HG02759 (cell line): ENCODE data around the gene U2SURP.
A peak's percentile ranks its signal among the peaks of the same experiment; 100 is the strongest.

Source experiments
- ATAC-seq: cut with Tn5 transposase; IDR thresholded peaks from one replicate; pipeline ENCODE4 v1.9.1; 2021; ENCODE audit warnings: mild to moderate bottlenecking, moderate library complexity; ENCODE audit not compliant: unreplicated experiment

The U2SURP gene

DNA sequence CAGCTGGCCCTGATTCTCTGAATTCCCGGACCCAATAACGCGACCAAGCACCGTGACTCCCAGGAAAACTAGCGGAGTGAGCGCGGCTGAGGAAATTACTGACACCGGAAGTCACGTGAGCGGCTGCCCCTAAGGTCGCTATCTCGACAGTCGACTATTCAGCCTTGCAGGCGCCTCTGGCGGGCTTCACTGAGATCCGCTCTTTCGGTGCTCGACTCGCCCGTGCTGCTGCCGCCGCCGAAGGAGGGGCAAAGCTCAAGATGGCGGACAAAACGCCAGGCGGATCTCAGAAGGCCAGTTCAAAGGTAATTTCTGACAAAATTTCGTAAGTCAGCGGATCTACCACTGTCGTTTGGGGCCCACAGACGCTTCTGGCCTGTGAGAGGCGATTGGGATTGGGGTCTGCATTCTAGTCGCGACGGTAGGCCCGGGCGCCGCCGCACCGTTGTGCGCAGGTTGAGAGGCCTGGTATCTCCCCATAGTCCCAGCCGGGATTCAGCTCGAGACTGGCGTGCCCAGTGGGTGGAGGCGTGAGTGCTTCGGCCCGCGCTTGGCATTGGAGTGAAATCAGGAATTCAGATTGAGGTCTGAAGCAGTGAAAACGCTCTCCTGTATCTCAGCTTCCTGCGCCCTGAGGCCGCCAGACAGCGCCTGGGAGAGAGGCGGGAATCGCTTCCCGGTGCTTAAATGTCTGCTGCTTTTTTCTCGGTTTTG, at the start of gene U2SURP:
TSS of gene U2SURP (plus strand) at position 202 of the 714 bp plus-strand sequence. CDS start at position 261, 59 bp downstream.
- peak; percentile 88 for ATAC-seq

DNA sequence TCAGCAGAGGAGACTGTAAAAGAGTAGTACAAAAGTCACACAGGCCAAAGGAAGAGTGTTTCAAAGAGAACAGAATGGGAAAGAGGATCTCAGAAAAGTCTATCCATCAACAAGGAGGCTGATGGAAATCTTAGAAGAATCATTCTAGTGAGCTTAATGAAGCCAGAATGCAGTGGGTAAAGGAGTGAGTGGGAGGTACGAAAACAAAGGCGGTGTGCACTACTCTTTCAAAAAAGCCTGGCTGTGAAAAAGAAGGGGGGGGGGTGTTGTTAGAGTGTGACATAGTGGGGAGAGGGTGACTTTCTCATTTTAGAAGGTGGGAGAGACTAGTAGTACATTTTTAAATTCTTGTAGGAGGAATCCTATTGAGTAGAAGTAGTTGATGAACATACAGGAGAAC, 49.6 kb upstream of the U2SURP start:
- ATAC-seq: no peak

DNA sequence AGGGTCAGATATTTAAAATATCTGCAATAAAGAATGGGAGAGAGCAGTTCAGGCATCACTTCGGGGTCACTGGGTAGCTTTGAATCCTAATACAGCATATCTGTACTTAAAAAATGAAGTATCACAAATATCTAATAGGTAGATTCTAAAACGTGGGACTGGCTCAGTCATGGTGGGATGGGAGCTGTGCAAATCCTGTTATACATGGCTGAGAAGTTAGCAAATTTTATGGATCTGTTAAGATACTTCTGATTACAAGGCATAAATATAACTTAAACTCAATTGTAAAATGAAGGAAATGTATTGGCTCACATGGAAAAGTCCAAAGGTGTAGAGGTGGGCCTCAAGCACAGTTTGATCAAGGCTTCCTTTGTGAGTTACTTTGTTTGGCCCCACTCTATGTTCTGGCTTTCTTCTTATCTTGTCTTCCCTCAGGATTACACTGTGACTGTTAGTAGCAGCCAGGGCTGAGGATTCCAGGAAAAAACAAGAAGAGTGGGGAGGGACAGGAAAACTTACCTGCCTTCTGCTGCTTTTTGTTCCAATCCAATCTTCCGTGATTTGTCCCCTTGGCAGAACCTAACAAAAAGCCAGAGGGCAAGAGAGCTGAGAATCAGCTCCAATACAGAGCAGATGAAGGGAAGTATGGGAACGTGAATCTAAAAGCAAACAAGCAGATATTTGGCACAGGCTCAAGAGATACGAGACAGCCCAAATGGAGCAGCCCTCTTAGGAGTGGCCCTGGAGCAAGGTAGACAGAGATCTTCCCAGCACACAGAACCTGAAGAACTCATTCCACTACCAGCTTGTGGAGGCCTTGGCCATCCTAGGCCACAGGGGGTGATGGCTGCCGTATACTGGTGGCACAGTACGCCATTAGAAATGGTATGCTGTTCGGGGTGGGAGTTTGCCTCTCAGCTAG, 48.8 kb upstream of the U2SURP start:
- no peak for ATAC-seq

DNA sequence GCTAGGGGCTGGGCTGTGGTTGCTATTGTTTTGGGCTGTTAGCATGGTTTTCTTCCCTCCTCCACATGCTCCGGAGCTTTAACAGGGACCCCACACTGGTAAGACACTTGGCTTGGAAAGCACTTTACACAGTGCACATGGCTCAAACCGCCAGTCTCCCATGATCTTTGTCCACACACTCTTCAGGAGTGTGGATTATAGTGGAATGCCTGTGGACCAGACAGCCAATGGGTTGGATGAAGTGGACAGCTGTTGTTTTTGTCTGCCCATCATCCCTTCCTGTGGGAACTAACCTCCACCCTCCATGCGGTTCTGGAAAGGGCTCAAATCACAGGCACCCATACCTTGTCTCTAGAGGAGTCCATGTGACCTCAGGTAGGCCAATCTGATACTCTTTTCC, 47.9 kb upstream of the U2SURP start:
- no peak for ATAC-seq

DNA sequence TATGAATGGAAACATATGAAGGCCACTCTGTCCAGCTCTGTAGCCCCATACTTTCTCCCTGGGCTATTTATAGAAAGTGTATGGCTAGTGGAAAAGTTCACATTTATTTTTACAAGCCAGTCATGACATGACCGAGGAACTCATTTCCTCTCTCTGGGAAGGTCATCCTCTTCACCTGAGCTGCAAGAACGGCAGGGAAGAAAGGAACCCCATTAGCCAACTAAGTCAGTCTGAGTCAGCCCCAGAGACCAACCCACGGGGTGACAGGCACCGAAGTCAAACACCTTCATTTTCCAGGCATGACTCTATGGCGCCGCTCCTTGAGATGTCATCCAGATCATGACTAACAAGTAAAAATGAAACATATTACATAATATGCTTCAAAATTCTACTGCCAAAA, 42.7 kb upstream of the U2SURP start:
- ATAC-seq: no peak

DNA sequence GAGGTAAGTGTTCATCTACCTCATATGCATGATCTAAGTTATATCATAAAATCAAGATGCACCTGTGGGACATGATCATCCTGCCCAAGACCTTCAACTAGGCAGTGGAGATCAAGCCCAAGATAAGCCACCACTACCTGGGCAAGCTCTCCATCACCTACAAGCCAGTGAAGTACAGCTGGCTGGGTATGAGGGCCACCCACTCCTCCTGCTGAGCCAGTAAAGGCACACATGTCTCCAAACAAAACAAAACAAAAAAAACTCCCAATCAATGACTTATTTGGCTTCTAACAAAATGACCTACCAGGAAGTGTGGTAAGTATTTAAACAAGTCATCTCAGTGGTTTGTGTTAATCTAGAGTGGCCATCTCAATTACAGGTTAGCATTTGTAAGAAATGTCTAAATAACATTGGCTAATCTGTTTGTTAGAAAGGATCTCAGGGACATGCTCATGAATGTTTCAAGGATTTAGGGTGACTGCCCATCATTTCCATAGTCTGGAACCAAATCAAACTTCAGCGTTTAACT, 41.0 kb upstream of the U2SURP start:
- ATAC-seq: no peak

DNA sequence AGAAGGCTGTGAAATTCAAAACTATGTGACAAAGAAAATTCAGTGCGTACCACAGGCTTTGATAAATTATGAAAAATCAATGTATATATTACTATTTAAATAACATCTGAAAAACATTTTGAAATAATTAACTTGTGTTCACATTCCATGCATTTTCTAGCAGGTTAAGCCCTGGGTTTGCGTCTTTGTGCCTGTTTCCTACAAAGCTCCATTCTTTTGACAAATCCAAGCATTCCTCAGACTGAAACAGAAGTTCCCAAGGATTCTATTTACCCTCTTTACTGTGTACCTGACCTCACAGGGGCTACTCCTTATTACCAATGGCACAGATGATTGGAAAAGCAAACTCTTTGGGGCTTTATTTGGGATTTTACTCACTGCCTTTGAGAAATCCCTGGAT, 39.8 kb upstream of the U2SURP start:
- no peak for ATAC-seq

DNA sequence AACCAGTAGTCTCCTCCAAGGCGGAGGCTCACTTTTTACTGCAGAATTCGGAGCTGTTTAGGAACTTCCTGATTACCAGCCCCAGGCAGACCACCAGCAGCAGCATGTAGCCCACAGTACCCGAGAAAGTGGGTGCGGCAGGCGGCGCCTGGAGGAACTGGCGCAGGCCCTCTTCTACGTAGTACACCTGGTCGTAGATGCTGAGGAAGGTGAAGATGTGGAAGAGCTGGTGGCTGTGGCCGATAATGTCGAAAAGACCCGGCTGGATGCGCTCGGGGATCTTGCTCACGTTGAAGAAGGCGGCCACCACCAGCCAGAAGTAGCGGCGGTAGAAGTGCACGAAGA, 39.2 kb upstream of the U2SURP start:
- no peak for ATAC-seq

DNA sequence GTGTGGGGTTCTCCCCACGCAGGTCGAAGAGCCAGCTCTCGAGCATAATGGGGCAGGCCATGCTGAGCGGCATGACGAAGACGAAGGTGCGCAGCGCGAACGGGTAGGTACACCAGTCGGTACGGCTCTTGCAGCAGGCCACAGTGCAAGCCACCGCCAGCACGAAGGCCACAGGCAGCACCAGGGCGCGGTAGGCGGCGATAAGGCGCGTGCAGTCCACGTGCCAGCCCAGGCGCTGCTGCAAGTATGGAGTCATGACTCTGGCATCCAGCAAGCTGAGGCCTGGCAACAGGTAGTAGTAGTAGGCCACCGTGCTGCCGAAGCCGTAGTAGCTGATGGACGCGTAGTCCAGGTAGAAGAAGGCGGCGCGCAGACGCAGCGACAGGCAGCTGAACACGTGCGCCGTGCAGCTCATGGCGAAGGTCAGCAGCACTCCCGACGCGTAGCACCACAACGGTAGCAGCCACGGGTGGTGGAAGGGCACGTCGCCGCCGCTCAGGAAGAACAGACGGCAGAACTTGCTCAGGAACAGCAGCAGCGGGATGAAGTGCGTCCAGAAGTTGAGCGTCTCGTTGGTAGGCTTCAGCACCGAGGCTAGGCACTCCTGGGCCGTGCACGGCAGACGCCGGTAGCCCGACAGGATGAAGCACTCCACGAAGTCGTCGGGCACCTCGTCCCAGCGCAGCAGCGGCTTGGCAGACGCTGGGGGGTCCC, 38.7 kb upstream of the U2SURP start:
- ATAC-seq: no peak

DNA sequence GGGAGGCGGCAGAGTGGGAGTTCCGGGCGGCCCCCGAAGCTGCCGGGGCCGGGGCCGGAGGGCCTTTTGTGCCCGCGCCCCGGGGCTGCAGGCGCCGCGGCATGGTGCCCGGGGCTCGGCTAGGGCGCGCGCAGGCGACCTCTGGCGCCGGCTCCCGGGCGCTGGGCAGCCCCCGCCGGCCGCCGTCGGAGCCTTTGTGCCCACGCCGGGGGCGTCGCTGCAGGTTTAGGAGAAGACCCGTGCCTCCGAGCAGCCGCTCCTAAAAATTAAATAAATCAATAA, 38.2 kb upstream of the U2SURP start:
- ATAC-seq: peak; percentile 48

DNA sequence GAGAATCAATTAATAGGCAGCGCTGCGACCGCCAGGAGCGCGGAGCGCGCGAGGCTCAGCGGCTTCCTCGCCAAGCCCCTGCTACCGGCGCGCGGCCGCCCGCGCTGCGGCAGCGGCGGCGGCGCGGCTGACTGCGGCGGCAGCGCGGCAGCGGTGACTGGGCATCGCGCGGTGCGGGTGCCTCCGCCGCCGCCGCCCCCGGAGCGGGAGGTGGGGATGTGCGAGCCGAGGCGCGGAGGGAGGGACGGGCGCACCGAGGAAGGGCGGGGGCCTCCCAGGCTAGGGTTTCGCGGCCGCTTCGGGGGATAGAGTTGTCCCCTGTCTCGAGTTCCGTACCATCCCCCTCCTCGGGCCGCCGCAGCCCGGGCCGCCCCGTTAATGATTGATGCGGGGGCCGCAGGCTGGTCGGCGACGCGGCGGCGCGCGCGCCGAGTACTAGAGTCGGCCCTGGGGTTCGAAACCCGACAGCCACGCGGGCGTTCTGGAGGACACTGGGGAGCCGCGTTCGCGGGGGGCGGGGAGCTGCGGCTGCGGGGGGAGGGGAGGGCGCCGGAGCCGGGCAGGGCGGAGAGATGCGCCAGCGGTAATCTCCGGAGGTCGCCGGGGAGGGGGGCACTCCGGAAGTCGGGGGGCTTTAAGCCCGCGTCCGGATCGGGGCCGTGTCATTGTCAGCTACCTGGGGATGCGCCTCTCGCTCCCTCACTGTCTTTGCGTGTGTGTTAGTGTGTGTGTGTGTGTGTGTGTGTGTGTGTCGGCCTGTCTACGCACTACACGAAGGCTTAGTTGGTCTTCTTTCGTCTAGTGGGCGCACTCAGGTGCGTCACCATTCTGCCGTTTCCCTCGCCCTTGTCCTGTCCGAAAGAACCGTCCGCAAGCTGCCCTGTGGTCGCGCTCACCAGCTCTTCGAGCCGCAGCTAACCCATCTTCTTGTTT, 37.6 kb upstream of the U2SURP start, which contains the start of gene PAQR9:
TSS of gene PAQR9 (minus strand) at position 159 of the 933 bp plus-strand sequence. CDS start 338 bp downstream, outside the sequence.
- ATAC-seq: peak; percentile 68

DNA sequence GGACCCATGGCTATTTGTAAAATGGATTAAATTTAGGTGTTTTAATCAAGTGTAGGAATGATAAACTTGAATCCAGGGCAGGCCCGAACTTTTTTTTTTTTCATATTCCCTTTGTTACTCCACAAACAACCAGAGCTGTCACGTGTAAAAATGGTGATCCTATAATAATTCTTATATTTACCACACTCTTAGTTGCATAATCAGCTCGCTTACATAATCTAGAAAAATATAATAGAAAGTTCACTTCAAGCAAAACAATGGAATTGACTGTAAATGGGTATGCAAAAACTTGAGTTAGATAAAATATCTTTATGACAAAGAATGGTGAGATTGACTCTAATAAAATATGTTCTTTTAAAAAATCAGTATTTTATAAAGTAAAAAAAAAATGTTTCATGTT, 35.8 kb upstream of the U2SURP start:
- ATAC-seq: no peak

DNA sequence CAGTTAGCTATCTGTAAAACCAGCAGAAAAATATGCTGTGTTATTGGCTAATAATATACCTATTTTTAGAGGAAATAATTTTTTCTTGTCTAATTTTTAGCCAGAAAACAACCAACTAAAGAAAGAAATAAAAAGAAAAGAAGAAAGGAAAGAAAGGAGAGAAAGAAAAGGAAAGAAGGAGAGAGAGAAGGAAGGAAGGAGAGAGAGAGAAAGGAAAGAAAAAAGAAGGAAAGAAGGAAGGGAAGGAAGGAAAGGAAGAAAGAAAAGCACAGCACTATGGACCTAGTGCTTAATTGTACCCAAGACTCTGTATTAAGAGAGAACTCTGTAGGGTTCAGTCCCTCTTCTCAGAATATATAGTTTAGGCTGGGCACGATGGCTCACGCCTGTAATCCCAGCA, 34.6 kb upstream of the U2SURP start:
- no peak for ATAC-seq

DNA sequence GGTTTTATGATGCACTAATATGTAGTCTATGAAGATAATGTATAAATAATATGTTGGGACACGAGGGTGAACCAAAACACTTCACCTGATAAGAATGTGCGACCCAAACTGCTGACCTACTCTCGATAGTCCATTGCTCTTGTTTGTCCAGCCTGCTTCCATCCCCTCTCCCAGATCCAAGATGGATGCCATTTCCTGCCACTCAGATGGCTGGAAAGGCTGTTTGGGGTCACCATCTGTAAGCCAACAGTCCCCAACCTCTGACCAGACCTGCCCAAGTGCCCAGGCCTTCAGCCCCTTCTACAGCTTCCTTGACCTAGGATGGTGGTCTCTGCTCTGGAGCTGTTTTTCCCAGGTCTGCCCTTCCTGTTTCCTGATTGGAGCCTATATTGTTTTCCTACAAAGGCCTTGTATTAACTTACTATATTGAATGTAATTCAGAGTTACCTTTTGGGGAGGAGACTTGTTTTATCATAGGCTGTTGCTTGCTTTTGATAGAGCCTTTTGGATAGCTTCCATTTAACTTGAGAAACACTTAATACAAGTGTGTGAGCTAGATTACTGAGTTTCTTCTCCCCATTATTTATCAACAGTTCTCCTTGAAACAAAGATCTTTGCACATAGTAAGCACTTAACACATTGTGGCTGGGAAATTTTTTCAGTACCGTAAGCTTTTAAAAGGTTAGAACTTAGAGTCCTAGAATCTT, 32.9 kb upstream of the U2SURP start:
- ATAC-seq: no peak

DNA sequence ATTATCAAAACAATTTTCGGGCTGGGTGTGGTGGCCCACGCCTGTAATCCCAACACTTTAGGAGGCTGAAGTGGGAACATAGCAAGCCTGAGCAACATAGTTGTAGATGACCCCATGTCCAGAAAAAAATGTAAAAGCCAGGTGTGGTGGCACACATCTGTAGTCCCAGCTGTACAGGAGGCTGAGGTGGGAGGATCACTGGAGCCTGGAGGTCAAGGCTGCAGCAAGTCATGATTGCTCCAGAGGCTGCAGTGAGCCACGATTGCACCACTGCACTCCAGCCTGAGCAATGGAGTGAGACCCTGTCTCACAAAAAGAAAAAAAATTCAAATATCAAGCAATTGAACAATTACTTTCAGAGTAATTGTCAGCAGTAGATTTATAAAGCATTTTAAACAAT, 29.9 kb upstream of the U2SURP start:
- ATAC-seq: no peak

DNA sequence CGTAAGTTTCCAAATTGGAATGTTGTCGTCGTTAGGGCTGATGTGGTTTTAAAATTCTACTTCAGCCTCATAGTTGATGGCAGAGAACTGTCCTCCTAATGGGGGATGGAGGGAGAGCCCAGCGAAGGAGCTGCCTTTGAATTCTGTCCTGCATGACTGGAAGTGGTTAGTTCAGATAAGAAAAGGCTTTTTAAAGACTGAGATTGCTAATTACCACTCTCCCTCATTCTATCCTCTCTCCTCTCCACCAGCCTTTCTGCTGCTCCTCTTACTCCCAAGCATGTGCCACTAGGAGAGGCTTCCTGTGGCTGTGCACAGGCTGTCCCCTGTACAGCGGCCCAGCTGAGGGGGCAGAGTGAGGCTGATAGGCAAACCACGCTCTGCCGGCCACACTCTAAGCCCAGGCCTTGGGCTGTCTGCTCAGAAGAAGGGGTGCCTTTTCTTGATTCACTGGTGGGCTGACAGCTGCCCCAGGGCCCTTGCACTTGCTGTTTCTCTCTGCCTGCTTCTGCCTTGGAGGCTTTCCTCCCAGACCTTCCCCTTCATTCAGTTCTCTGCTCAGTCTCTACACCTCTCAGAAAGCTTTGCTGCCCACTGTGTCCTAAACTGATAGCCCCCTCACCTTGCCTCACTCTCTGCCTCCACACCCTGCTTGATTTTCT, 29.1 kb upstream of the U2SURP start:
- ATAC-seq: no peak

DNA sequence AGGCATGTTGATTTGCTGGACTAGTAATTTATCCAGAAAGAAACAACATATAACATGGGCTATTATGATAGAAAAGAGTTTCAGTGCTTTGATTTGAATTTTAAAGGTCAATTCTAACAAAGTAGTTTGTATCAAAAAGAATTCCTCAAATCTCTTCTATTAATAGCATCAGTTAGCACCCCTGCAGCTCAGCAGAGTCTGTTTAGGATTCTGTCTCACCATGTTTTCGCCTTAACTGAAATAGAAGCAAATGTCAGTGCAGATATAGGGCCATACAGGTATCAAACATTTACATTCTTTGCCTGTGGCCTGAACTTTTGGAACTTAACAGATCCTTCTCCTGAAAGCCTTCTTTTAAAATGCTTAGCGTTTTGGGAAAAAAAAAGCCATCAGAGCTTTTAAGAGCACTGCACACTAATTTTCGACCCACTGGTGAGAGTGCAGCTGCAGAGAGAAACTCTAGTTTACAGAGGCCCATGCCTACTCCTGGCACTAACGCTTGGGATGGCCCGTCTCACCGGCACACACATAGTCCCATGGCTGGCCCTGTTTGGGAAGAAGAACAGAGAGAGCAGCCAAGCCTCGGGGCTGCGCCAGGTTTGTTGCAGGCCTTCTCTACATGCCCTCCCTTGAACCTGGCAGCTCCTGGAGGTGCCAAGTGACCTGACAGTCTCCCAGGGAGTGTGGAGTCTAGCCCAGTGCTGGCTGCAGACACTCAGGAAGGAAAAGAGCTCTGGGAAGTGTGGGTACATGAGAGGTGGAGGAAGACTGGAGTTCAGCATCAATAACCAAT, 28.0 kb upstream of the U2SURP start:
- no peak for ATAC-seq

DNA sequence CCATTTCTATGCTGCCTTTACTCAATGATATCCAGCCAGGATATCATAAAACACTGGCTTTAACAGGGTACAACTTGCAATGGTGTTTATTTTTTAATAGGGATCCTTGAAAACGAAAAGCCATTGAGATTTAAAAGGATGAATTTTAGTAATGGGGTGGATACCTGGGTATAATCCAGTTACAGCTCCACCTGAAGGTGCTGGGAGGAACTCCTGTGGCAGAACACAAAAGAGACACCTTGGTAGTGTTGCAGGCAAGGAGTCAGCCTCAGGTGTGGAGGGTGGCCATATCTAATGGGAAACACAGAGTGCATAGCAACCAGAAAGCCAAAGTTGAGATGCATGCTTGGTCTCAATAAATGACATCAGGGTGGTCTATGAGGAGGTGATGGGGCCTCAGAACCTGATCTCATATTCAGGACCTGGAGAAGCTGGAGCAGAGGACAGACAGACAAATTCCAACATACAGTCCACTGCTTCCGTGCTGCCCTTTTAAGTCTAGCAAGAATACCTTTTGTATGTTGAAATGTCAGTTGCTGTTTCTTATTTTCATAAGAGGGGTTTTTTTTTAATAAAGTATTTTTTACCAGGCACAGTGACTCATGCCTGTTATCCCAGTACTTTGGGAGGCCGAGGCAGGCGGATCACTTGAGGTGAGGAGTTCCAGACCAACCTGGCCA, 25.9 kb upstream of the U2SURP start:
- ATAC-seq: no peak
